Measurements from ENCODE around the gene MPZL3. TPM values are rescaled to one million over a fixed set of nuclear protein-coding genes. Genes with fewer than 3 reads are reported as not detected.
"Not testable (repeated sequence)": the region's sequence is repeated elsewhere in the genome, so short reads cannot be mapped to it uniquely, and the experiment has no call there.

MPZL3 gene
- total RNA-seq, 4 donors from 2014 or later = 17.4 to 44.4 (median 32.4) TPM

GRCh38 chr11:118194835-118195627 lies 57.1 kb downstream of the MPZL3 start:
- WGBS, 2 donors = 18 to 26% methylated on average over 9 to 10 of the region's 10 CpGs
- intact Hi-C loops (cut with DNase I) = loop anchor here (10.0 kb wide), 1 partner anchor 150 kb away; the partner anchor contains the start of genes CD3D and CD3G

GRCh38 chr11:118193910-118194566 lies 58.1 kb downstream of the MPZL3 start:
- no peak overlapping the region for H3K4me3 ChIP-seq
- no peaks in the 10 kb centered on the region for H3K9me3 ChIP-seq
- H3K27ac ChIP-seq = peak overlapping the region in 3 of 4 donors; percentile 51 to 80 (median 58)
- no peak for DNase-seq
- TF ChIP-seq POLR2A (IDR thresholded peaks at IDR 0.05) = no peak
- TF ChIP-seq CTCF (IDR thresholded peaks at IDR 0.05) = no peak
- H3K36me3 ChIP-seq = no peaks in the 10 kb centered on the region
- WGBS, 2 donors = 72 to 79% methylated on average over 6 of the region's 6 CpGs
- peaks cover 0 to 35% (median 15%) of the 10 kb centered on the region in 3 donors for H3K4me1 ChIP-seq
- H3K27me3 ChIP-seq = peaks cover 0 to 5% (median 0%) of the 10 kb centered on the region in 4 donors
- intact Hi-C loops (cut with DNase I) = loop anchor here (10.0 kb wide), 1 partner anchor 151 kb away; the partner anchor contains the start of genes CD3D and CD3G

More at GRCh38 chr11:118194835-118195627, 57.1 kb downstream of the MPZL3 start:
- Histone ChIP-seq H3K9me3 (no peaks in the 10 kb centered on the region), H3K4me3 (no peak overlapping the region), H3K4me1 (peaks cover 0 to 35% (median 15%) of the 10 kb centered on the region in 3 donors), H3K27ac (peak overlapping the region in 3 of 4 donors; percentile 61 to 80 (median 78)), H3K36me3 (no peaks in the 10 kb centered on the region), H3K27me3 (peaks cover 0 to 5% (median 0%) of the 10 kb centered on the region in 4 donors)
- DNase-seq = no peak
- TF ChIP-seq POLR2A (IDR thresholded peaks at IDR 0.05) (no peak), CTCF (IDR thresholded peaks at IDR 0.05) (no peak)

DNA sequence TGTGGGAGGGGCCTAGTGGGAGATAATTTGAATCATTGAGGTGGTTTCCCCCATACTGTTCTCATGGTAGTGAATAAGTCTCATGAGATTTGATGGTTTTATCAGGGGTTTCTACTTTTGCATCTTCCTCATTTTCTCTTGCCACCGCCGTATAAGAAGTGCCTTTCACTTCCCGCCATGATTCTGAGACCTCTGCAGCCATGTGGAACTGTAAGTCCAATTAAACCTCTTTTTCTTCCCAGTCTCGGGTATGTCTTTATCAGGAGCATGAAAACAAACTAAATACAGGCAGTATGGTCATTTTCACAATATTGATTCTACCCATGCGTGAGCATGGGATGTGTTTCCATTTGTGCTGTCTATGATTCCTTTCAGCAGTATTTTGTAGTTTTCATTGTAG lies 59.3 kb downstream of the MPZL3 start:
- not testable (repeated sequence) for DNase-seq, H3K36me3 ChIP-seq, H3K27ac ChIP-seq, H3K9me3 ChIP-seq, H3K4me3 ChIP-seq
- WGBS, 2 donors = 92 to 95% methylated on average over 5 of the region's 5 CpGs
- Histone ChIP-seq H3K4me1 (peaks cover 0 to 25% (median 8%) of the 10 kb centered on the region in 3 donors), H3K27me3 (peaks cover 0 to 10% (median 0%) of the 10 kb centered on the region in 4 donors)
- intact Hi-C loops (cut with DNase I) = loop anchor here (10.0 kb wide), 1 partner anchor 152 kb away; the partner anchor contains the start of genes CD3D and CD3G

DNA sequence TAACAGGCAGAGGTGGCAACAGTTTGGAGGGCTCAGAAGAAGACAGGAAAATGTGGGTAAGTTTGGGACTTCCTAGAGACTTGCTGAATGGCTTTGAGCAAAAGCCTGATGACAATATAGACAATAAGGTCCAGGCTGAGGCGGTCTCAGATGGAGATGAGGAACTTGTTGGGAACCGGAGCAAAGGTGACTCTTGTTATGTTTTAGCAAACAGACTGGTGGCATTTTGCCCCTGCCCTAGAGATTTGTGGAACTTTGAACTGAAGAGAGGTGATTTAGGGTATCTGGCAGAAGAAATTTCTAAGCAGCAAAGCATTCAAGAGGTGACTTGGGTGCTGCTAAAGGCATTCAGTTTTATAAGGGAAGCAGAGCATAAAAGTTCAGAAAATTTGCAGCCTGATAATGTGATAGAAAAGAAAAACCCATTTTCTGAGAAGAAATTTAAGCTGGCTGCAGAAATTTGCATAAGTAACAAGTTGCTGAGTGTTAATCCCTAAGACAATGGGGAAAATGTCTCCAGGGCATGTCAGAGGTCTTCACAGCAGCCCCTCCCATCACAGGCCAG lies 61.1 kb downstream of the MPZL3 start:
- peaks cover 0 to 26% (median 0%) of the 10 kb centered on the region in 4 donors for H3K27me3 ChIP-seq
- H3K4me1 ChIP-seq = peaks cover 0 to 21% (median 8%) of the 10 kb centered on the region in 3 donors
- DNase-seq, H3K9me3 ChIP-seq, H3K27ac ChIP-seq, H3K4me3 ChIP-seq, H3K36me3 ChIP-seq: not testable (repeated sequence)
- WGBS, 2 donors = 85 to 92% methylated on average over 2 of the region's 2 CpGs
- intact Hi-C loops (cut with DNase I) = loop anchor here (10.0 kb wide), 1 partner anchor 154 kb away; the partner anchor contains the start of genes CD3D and CD3G

- Histone ChIP-seq H3K27me3 (peaks cover 0 to 26% (median 0%) of the 10 kb centered on the region in 4 donors), H3K27ac (no peak overlapping the region), H3K4me3 (no peak overlapping the region), H3K36me3 (no peaks in the 10 kb centered on the region), H3K9me3 (no peaks in the 10 kb centered on the region), H3K4me1 (no peaks in the 10 kb centered on the region)
- no peak for DNase-seq
- intact Hi-C loops (cut with DNase I) = no loop called here
- WGBS, 2 donors = 61 to 84% methylated on average over 6 of the region's 6 CpGs
- TF ChIP-seq POLR2A (IDR thresholded peaks at IDR 0.05) = no peak
- TF ChIP-seq CTCF (IDR thresholded peaks at IDR 0.05) = no peak
These were observed 65.6 kb downstream of the MPZL3 start for GRCh38 chr11:118186346-118187107.

All from esophagus squamous epithelium (tissue), 5 donors.